ENCODE data around the gene EEF2KMT. TPM values are rescaled to one million over a fixed set of nuclear protein-coding genes. Genes with fewer than 3 reads are reported as not detected.

EEF2KMT gene
- total RNA-seq, 4 donors from 2014 or later, result 2.7 to 14.0 (median 9.6) TPM

DNA sequence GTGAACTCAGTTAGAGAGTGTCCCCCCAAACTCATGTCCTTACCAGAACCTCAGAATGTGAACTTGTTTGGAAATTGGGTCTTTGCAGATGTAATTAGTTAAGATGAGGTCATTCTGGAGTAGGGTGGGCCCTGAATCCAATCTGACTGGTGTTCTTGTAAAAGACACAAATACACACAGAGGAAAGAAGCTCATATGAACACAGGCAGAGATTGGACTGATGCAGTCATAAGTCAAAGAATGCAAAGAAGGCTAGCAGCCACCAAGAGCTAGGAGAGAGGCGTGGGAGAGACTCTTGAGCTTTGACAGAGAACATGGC, 61.7 kb downstream of the EEF2KMT start:
- Histone ChIP-seq H3K4me1 (peaks cover 30% of the 10 kb centered on the region), H3K9me3 (no peaks in the 10 kb centered on the region), H3K36me3 (no peaks in the 10 kb centered on the region), H3K4me3 (no peak overlapping the region), H3K27me3 (no peaks in the 10 kb centered on the region), H3K27ac (no peak overlapping the region)
- 67% methylated on average over 1 of the region's 1 CpG for WGBS
- no peak for DNase-seq (ENCODE audit: low spot score in 2 of 2)
- no peak for TF ChIP-seq POLR2AphosphoS5 (IDR thresholded peaks at IDR 0.05)
- TF ChIP-seq, protein P1, sequence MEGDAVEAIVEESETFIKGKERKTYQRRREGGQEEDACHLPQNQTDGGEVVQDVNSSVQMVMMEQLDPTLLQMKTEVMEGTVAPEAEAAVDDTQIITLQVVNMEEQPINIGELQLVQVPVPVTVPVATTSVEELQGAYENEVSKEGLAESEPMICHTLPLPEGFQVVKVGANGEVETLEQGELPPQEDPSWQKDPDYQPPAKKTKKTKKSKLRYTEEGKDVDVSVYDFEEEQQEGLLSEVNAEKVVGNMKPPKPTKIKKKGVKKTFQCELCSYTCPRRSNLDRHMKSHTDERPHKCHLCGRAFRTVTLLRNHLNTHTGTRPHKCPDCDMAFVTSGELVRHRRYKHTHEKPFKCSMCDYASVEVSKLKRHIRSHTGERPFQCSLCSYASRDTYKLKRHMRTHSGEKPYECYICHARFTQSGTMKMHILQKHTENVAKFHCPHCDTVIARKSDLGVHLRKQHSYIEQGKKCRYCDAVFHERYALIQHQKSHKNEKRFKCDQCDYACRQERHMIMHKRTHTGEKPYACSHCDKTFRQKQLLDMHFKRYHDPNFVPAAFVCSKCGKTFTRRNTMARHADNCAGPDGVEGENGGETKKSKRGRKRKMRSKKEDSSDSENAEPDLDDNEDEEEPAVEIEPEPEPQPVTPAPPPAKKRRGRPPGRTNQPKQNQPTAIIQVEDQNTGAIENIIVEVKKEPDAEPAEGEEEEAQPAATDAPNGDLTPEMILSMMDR (IDR thresholded peaks at IDR 0.05), result no peak
- no peak for TF ChIP-seq POLR2A (IDR thresholded peaks at IDR 0.05)
- TF ChIP-seq EP300 (IDR thresholded peaks at IDR 0.05), result no peak

Other genes with a start within 250 kb of the EEF2KMT start
- 100 to 1,000 TPM; 304 to 377 (median 350) TPM for gene PPL, start 160.6 kb downstream of the EEF2KMT start, total RNA-seq
- 1 to 10 TPM; 1.0 to 1.8 (median 1.4) TPM for gene SEC14L5, start 139.5 kb downstream of the EEF2KMT start, total RNA-seq
- gene NAGPA, start 63.9 kb downstream of the EEF2KMT start, total RNA-seq, result 10 to 100 TPM; 25.3 to 35.1 (median 31.0) TPM
- gene C16orf89, start 31.8 kb downstream of the EEF2KMT start, total RNA-seq, result 1 to 10 TPM in 1 of 4 donors, not detected in 3; 1.6 TPM
- gene ALG1, start 26.0 kb downstream of the EEF2KMT start, total RNA-seq, result 10 to 100 TPM; 14.5 to 22.3 (median 19.0) TPM